Smooth muscle cell of the pulmonary artery (primary cell): ENCODE measurements around the gene PITPNB. TPM values are rescaled to one million over a fixed set of nuclear protein-coding genes. Genes with fewer than 3 reads are reported as not detected.

Experiments used
- total RNA-seq: library from RNA; depleted of rRNA; stranded (reverse); fragments of >200 nt; gene quantifications from 2 replicates; pipeline ENCODE4 v1.2.3, GENCODE V29; 2014

Gene PITPNB
- 27.8 and 28.3 TPM in 2 replicates for total RNA-seq

GRCh38 chr22:27919222-27919941 is at the start of gene PITPNB:
TSS of gene PITPNB (minus strand) at chr22:27919256. CDS start at chr22:27919191, 65 bp downstream.

Other genes starting within 250 kb of the PITPNB start
- 12.8 and 13.3 TPM in 2 replicates for gene MN1, start 117.5 kb downstream of the PITPNB start, total RNA-seq